Measurements from ENCODE around the gene TAS2R50. TPM values are rescaled to one million over a fixed set of nuclear protein-coding genes. Genes with fewer than 3 reads are reported as not detected.

The TAS2R50 gene
- total and polyA plus RNA-seq, 2 donors from 2014 or later = 2.0 TPM; not detected in 1

GRCh38 chr12:10966314-10966713, 20.4 kb downstream of the TAS2R50 start:
- FAIRE-seq = no peak
- DNase-seq = no peak
- TF ChIP-seq CTCF (IDR thresholded peaks at IDR 0.05; ENCODE audit: borderline replicate concordance, extremely low read depth, insufficient read depth) = no peak
- H3K27me3 ChIP-seq (ENCODE audit: control insufficient read depth, insufficient read depth, low read length) = no peaks in the 10 kb centered on the region
- intact Hi-C loops (cut with DNase I) = no loop called here
- H3K4me1 ChIP-seq (ENCODE audit: control insufficient read depth in 2 of 3, insufficient read depth in 2 of 3, low read depth in 1 of 3, low read length in 3 of 3) = peaks cover 0 to 2% (median 0%) of the 10 kb centered on the region in 3 donors
- no peak overlapping the region for H3K27ac ChIP-seq (ENCODE audit: low read depth in 2 of 2, low read length in 2 of 2)
- H3K36me3 ChIP-seq (ENCODE audit: control insufficient read depth in 2 of 3, insufficient read depth in 3 of 3, low read length in 3 of 3) = no peaks in the 10 kb centered on the region
- H3K9me3 ChIP-seq (ENCODE audit: control insufficient read depth in 2 of 3, insufficient read depth in 1 of 3, low read length in 3 of 3) = no peaks in the 10 kb centered on the region
- H3K9ac ChIP-seq (ENCODE audit: low read length in 3 of 3) = no peak overlapping the region
- H3K4me3 ChIP-seq (ENCODE audit: low read length in 3 of 3) = no peak overlapping the region

GRCh38 chr12:10965476-10965875, 21.2 kb downstream of the TAS2R50 start:
- no peak overlapping the region for H3K4me3 ChIP-seq (ENCODE audit: low read length in 3 of 3)
- no peak for TF ChIP-seq CTCF (IDR thresholded peaks at IDR 0.05; ENCODE audit: borderline replicate concordance, extremely low read depth, insufficient read depth)
- DNase-seq (no peak), FAIRE-seq (no peak)
- peaks cover 0 to 2% (median 0%) of the 10 kb centered on the region in 3 donors for H3K4me1 ChIP-seq (ENCODE audit: control insufficient read depth in 2 of 3, insufficient read depth in 2 of 3, low read depth in 1 of 3, low read length in 3 of 3)
- no peaks in the 10 kb centered on the region for H3K36me3 ChIP-seq (ENCODE audit: control insufficient read depth in 2 of 3, insufficient read depth in 3 of 3, low read length in 3 of 3)
- H3K27me3 ChIP-seq (ENCODE audit: control insufficient read depth, insufficient read depth, low read length) = no peaks in the 10 kb centered on the region
- intact Hi-C loops (cut with DNase I) = no loop called here
- H3K27ac ChIP-seq (ENCODE audit: low read depth in 2 of 2, low read length in 2 of 2) = no peak overlapping the region
- no peaks in the 10 kb centered on the region for H3K9me3 ChIP-seq (ENCODE audit: control insufficient read depth in 2 of 3, insufficient read depth in 1 of 3, low read length in 3 of 3)
- H3K9ac ChIP-seq (ENCODE audit: low read length in 3 of 3) = no peak overlapping the region

GRCh38 chr12:10960211-10960610, 26.5 kb downstream of the TAS2R50 start:
- intact Hi-C loops (cut with DNase I) = no loop called here
- no peaks in the 10 kb centered on the region for H3K4me1 ChIP-seq (ENCODE audit: control insufficient read depth in 2 of 3, insufficient read depth in 2 of 3, low read depth in 1 of 3, low read length in 3 of 3)
- FAIRE-seq (no peak), DNase-seq (no peak)
- no peak overlapping the region for H3K9ac ChIP-seq (ENCODE audit: low read length in 3 of 3)
- no peaks in the 10 kb centered on the region for H3K36me3 ChIP-seq (ENCODE audit: control insufficient read depth in 2 of 3, insufficient read depth in 3 of 3, low read length in 3 of 3)
- no peak overlapping the region for H3K4me3 ChIP-seq (ENCODE audit: low read length in 3 of 3)
- peaks cover 0 to 2% (median 0%) of the 10 kb centered on the region in 3 donors for H3K9me3 ChIP-seq (ENCODE audit: control insufficient read depth in 2 of 3, insufficient read depth in 1 of 3, low read length in 3 of 3)
- H3K27ac ChIP-seq (ENCODE audit: low read depth in 2 of 2, low read length in 2 of 2) = no peak overlapping the region
- no peaks in the 10 kb centered on the region for H3K27me3 ChIP-seq (ENCODE audit: control insufficient read depth, insufficient read depth, low read length)
- no peak for TF ChIP-seq CTCF (IDR thresholded peaks at IDR 0.05; ENCODE audit: borderline replicate concordance, extremely low read depth, insufficient read depth)

GRCh38 chr12:10959804-10960203, 26.9 kb downstream of the TAS2R50 start:
- Histone ChIP-seq H3K9ac (ENCODE audit: low read length in 3 of 3) (no peak overlapping the region), H3K36me3 (ENCODE audit: control insufficient read depth in 2 of 3, insufficient read depth in 3 of 3, low read length in 3 of 3) (no peaks in the 10 kb centered on the region), H3K27me3 (ENCODE audit: control insufficient read depth, insufficient read depth, low read length) (no peaks in the 10 kb centered on the region), H3K27ac (ENCODE audit: low read depth in 2 of 2, low read length in 2 of 2) (no peak overlapping the region), H3K4me1 (ENCODE audit: control insufficient read depth in 2 of 3, insufficient read depth in 2 of 3, low read depth in 1 of 3, low read length in 3 of 3) (no peaks in the 10 kb centered on the region), H3K4me3 (ENCODE audit: low read length in 3 of 3) (no peak overlapping the region), H3K9me3 (ENCODE audit: control insufficient read depth in 2 of 3, insufficient read depth in 1 of 3, low read length in 3 of 3) (peaks cover 0 to 2% (median 0%) of the 10 kb centered on the region in 3 donors)
- FAIRE-seq (no peak), DNase-seq (no peak)
- no peak for TF ChIP-seq CTCF (IDR thresholded peaks at IDR 0.05; ENCODE audit: borderline replicate concordance, extremely low read depth, insufficient read depth)
- intact Hi-C loops (cut with DNase I) = no loop called here

All from kidney (tissue), 14 donors.